Body of pancreas (tissue), 4 donors: ENCODE measurements around the gene ZNF394. TPM values are rescaled to one million over a fixed set of nuclear protein-coding genes. Genes with fewer than 3 reads are reported as not detected.
"Not testable (repeated sequence)": the region's sequence is repeated elsewhere in the genome, so short reads cannot be mapped to it uniquely, and the experiment has no call there.

Source experiments
- ATAC-seq: fragments of 150-250 bp; one replicate; pipeline ENCODE4 v1.9.1; 2016
- DNase-seq, 4 donors: peaks; one replicate each; pipeline ENCODE4 v3.0.0-alpha.2; 2019
- H3K27ac ChIP-seq, 4 donors: fragments of 200-600 bp; sonication (generic); 1 replicate in 3 of 4; 2 replicates in 1 of 4; pipeline versions ENCODE4 v1.5.1 to v1.6.1; 2016 to 2019; ENCODE audit warnings: mild to moderate bottlenecking in 1 of 4, mixed read lengths in 1 of 4, moderate library complexity in 1 of 4
- H3K27me3 ChIP-seq, 2 donors: fragments of 200-600 bp; sonication (generic); one replicate each; pipeline ENCODE4 v1.6.0; 2016; ENCODE audit warnings: mild to moderate bottlenecking in 1 of 2
- H3K36me3 ChIP-seq, 2 donors: fragments of 200-600 bp; sonication (generic); replicated peaks in 1 of 2; 2 replicates each; pipeline ENCODE4 v1.5.1; 2016; ENCODE audit warnings: low read depth in 2 of 2; ENCODE audit not compliant: insufficient read depth in 1 of 2
- H3K4me1 ChIP-seq: fragments of 200-600 bp; sonication (generic); one replicate; pipeline ENCODE4 v1.6.0; 2016
- H3K4me3 ChIP-seq, 2 donors: fragments of 200-600 bp; sonication (generic); 1 replicate in 1 of 2; 2 replicates in 1 of 2; pipeline ENCODE4 v1.5.1; 2016 to 2019
- H3K9me3 ChIP-seq, 3 donors: fragments of 200-600 bp; sonication (generic); 1 replicate in 2 of 3; 2 replicates in 1 of 3; pipeline ENCODE4 v1.5.1; 2016
- POLR2A ChIP-seq, 3 donors: fragments of 450-650 bp; IDR thresholded peaks; one replicate each; pipeline ENCODE4 v1.6.1; 2016; ENCODE audit warnings: antibody characterized with exemption in 3 of 3, mild to moderate bottlenecking in 2 of 3
- WGBS, 2 donors: methylation state at CpG; one replicate each; pipeline ENCODE4 v1.1.5; 2017; 5-methylcytosine and 5-hydroxymethylcytosine counted together
- intact Hi-C: fragments of 100-400 bp; cut with DNase I; formaldehyde crosslinking; loops from one replicate; pipeline ENCODE4 v1.15.1; 2023
- total RNA-seq, 2 donors: library from RNA; depleted of rRNA; stranded (reverse); fragments of >200 nt; gene quantifications; one replicate each; pipeline ENCODE4 v1.1.0, GENCODE V29; 2016
- TF ChIP-seq, protein P1 (sequence below), 7 experiments: fragments of 450-650 bp in 4 of 7; fragments of 200-600 bp in 3 of 7; sonication (generic) in 3 of 7; IDR thresholded peaks; one replicate each; pipeline ENCODE4 v1.5.1; 2016 to 2019; ENCODE audit warnings: antibody characterized with exemption in 7 of 7

Gene ZNF394
- total RNA-seq = 10 to 100 TPM; 18.7 to 21.4 TPM

DNA sequence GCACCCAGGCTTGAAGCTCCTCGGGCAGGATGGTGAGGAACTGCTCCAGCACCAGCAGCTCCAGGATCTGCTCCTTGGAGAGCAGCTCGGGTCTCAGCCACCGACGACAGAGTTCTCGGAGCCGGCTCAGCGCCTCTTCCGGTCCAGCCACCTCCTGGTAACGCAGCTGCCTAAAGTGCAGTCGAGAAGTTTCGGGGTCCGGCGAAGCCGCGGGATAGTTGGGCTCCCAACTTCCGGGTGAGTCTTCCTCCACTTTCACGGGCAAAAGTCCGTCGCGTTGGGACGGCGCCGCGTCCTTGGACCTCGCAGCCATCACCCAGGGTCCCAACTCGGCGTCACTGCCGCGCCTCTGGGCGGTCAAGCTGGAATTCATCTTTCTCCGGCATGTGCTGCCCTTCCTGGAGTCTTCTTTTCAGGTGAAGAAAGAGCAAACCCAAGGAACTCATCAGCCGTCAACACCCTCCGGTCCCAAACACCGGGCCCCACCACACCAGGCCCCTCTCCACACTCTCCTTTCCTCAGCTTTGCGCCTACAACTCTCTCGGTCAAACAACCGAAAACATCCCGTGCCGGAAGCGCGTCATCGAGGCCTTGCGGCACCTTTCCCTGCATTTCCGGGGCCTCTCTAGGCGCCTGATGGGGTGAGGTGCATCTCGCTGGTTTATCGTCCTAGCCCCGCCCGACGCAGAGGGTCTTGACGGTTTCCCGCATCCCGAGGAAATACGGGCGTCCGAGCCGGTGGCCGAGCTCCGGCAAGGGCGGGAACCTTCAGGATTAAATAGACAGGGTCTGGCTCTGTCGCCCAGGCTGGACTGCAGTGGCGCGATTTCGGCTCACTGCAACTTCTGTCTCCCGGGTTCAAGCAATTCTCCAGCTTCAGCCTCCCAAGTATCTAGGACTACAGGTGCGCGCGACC lies at the start of gene ZNF394:
Gene ZNF394, minus strand, starts transcription at position 561 of the 916 bp plus-strand sequence. Its CDS starts 188 bp downstream, at position 373.
- intact Hi-C loops = no loop called here
- peaks cover 34% of the 10 kb centered on the region for H3K4me1 ChIP-seq
- ATAC-seq = peak; percentile 47
- TF ChIP-seq, protein P1, sequence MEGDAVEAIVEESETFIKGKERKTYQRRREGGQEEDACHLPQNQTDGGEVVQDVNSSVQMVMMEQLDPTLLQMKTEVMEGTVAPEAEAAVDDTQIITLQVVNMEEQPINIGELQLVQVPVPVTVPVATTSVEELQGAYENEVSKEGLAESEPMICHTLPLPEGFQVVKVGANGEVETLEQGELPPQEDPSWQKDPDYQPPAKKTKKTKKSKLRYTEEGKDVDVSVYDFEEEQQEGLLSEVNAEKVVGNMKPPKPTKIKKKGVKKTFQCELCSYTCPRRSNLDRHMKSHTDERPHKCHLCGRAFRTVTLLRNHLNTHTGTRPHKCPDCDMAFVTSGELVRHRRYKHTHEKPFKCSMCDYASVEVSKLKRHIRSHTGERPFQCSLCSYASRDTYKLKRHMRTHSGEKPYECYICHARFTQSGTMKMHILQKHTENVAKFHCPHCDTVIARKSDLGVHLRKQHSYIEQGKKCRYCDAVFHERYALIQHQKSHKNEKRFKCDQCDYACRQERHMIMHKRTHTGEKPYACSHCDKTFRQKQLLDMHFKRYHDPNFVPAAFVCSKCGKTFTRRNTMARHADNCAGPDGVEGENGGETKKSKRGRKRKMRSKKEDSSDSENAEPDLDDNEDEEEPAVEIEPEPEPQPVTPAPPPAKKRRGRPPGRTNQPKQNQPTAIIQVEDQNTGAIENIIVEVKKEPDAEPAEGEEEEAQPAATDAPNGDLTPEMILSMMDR (IDR thresholded peaks at IDR 0.05) = peak in 1 of 7 experiments; percentile 1
- peak; percentile 42 to 86 (median 86) for TF ChIP-seq POLR2A (IDR thresholded peaks at IDR 0.05)
- H3K27ac ChIP-seq = peak within 1 kb of the TSS; percentile 81 to 98 (median 88)
- no peaks in the 10 kb centered on the region for H3K36me3 ChIP-seq
- peak; percentile 84 to 89 (median 88) for DNase-seq
- peak within 1 kb of the TSS; percentile 84 to 92 for H3K4me3 ChIP-seq
- H3K9me3 ChIP-seq = no peaks in the 10 kb centered on the region
- no peaks in the 10 kb centered on the region for H3K27me3 ChIP-seq
- 0 to 1% methylated on average over 56 to 67 of the region's 68 CpGs for WGBS, 2 donors

DNA sequence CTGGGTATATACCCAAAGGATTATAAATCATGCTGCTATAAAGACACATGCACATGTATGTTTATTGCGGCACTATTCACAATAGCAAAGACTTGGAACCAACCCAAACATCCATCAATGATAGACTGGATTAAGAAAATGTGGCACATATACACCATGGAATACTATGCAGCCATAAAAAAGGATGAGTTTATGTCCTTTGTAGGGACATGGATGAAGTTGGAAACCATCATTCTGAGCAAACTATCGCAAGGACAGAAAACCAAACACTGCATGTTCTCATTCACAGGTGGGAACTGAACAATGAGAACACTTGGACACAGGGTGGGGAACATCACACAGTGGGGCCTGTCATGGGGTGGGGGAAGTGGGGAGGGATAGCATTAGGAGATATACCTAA lies 49.5 kb upstream of the ZNF394 start:
- DNase-seq, H3K4me3 ChIP-seq, H3K9me3 ChIP-seq, intact Hi-C loops, ATAC-seq, H3K36me3 ChIP-seq, H3K27ac ChIP-seq, H3K27me3 ChIP-seq: not testable (repeated sequence)
- 88 to 100% methylated on average over 1 of the region's 2 CpGs for WGBS, 2 donors
- peaks cover 10% of the 10 kb centered on the region for H3K4me1 ChIP-seq

DNA sequence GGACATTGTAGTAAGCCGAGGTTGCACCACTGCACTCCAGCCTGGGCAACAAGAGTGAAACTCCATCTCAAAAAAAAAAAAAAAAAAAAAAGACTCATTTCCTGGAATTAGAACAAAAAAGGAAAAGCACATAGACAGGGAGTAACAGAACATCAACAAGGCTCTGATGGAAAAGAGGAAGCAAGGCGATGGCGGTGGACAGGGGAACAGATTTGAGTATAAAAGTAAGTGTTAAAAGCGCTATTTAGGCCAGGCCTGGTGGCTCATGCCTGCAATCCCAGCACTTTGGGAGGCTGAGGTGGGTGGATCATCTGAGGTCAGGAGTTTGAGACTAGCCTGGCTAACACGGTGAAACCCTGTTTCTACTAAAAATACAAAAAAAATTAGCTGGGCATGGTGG lies 45.2 kb upstream of the ZNF394 start:
- intact Hi-C loops, ATAC-seq, H3K27ac ChIP-seq, H3K4me1 ChIP-seq, H3K27me3 ChIP-seq, H3K4me3 ChIP-seq, H3K36me3 ChIP-seq, DNase-seq: not testable (repeated sequence)
- H3K9me3 ChIP-seq = peaks cover 0 to 19% (median 0%) of the 10 kb centered on the region in 3 donors
- 96 to 100% methylated on average over 5 of the region's 5 CpGs for WGBS, 2 donors

DNA sequence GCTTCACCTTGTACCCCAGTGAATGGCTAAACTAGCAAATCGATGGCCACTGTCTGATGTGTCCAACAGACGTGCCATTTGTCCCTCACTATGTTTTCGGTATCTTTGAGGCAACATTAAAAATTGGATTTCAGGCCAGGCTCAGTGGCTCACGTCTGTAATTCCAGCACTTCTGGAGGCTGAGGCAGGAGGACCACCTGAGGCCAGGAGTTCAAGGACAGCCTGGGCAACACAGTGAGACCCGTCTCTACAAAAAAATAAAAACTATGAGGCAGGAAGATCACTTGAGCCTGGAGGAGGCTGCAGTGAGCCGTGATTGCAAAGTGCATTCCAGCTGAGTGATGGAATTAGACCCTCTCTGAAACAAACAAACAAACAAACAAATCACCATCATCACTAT lies 43.8 kb upstream of the ZNF394 start:
- H3K4me1 ChIP-seq = no peaks in the 10 kb centered on the region
- no peak overlapping the region for H3K4me3 ChIP-seq
- H3K9me3 ChIP-seq = peaks cover 0 to 21% (median 0%) of the 10 kb centered on the region in 3 donors
- H3K27me3 ChIP-seq = no peaks in the 10 kb centered on the region
- 90 to 94% methylated on average over 6 of the region's 6 CpGs for WGBS, 2 donors
- no peak for DNase-seq
- no peak for ATAC-seq
- H3K36me3 ChIP-seq = peaks cover 7% of the 10 kb centered on the region in 2 donors
- no peak for TF ChIP-seq POLR2A (IDR thresholded peaks at IDR 0.05)
- TF ChIP-seq, protein P1 (IDR thresholded peaks at IDR 0.05) = no peak
- intact Hi-C loops = no loop called here
- H3K27ac ChIP-seq = no peak overlapping the region

DNA sequence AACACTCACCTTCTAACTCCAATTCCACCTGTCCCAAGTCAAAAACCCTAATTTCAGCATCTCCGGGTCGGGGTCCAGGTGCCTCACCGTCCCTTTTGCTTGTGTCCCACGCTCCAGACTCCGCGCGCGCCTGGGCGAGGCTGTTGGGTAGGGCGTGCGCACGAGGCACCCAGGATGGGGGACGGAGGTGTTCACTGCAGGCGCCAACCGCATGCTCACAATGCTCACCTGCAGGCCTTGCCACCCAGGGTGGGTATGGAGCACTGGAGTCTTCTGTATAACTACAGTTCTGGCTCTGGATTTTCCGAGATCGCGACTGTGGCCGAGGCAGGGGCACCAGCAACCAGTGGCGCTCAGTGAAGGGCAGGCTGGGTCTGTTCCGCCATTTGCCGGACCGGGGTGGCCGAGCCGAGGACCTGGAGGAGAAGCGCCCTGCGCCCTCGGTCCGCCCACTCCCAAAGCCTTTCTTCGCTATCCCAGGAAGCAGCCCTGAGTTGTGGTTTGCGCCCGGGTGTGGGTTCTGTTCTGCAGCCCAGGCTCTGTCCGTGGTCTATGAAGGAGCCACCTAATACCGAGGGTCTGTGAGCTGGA lies 43.1 kb upstream of the ZNF394 start:
- 93 to 99% methylated on average over 18 to 33 of the region's 34 CpGs for WGBS, 2 donors
- Histone ChIP-seq H3K27ac (no peak overlapping the region), H3K36me3 (peaks cover 5 to 7% of the 10 kb centered on the region in 2 donors), H3K27me3 (no peaks in the 10 kb centered on the region), H3K4me3 (no peak overlapping the region), H3K9me3 (peaks cover 0 to 21% (median 0%) of the 10 kb centered on the region in 3 donors), H3K4me1 (no peaks in the 10 kb centered on the region)
- intact Hi-C loops = no loop called here
- no peak for TF ChIP-seq POLR2A (IDR thresholded peaks at IDR 0.05)
- TF ChIP-seq, protein P1 (IDR thresholded peaks at IDR 0.05) = no peak
- no peak for DNase-seq
- no peak for ATAC-seq
